Measurements from ENCODE around the gene SPRYD4. TPM values are rescaled to one million over a fixed set of nuclear protein-coding genes. Genes with fewer than 3 reads are reported as not detected.
"Not testable (repeated sequence)": the region's sequence is repeated elsewhere in the genome, so short reads cannot be mapped to it uniquely, and the experiment has no call there.

Gene SPRYD4
- total RNA-seq, 1 donor from 2014 or later: 3.1 TPM

DNA sequence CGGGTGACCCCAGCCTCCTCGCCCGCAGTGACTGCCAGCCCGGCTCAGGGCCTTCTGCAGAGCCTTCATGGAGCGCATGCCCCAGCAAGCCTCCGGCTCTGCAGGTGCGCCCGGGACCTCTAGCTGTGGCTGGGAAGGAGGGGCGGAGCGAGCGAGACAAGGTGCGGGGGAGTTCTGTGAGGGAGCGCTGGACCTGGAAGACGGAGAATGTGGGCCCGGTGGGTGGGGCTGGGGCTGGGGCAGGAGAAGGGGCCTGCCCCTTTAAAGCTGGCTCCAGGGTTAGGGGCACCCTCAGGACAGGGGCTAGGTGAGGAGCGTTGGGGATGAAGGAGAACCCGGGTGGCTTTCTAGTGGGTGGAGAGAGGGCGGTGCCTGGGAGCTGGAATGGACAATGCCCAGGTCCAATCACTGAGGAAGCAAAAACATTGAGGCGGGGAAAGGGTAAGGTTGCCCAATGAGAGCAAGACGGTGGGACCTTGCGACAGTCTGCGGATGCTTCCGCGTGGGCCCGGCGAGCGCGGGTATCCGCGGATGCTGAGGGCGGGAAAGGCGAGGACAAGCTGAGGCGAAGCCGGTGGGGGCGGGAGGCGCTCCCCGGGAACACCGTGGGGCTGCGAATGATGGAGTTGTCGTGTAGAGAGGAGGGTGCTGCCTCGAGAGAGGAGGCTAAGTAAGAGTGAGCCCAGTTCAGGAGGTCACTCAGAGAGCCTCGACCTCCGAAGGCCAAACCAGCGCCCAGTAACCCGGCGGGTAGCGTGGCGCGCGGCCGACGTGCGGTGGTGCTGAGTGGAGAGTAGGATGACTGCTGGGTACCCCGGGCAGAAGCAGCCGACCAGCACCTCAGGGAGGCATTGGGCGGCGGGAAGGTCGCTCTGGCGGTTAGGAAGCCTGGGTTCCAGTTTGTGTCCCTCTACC is 19.9 kb downstream of the SPRYD4 start, which contains the start of gene GLS2:
TSS of gene GLS2 (minus strand) at position 121 of the 915 bp plus-strand sequence. CDS start at position 78, 43 bp downstream.
- Histone ChIP-seq H3K27ac (no peak within 1 kb of the TSS), H3K4me3 (peak within 1 kb of the TSS; percentile 74), H3K27me3 (ENCODE audit: low read depth) (no peaks in the 10 kb centered on the region), H3K4me1 (peaks cover 18% of the 10 kb centered on the region), H3K9me3 (no peaks in the 10 kb centered on the region), H3K36me3 (no peaks in the 10 kb centered on the region)
- intact Hi-C loops (cut with DNase I): no loop called here
- ATAC-seq (peak; percentile 97 to 98), DNase-seq (peak; percentile 82)
- TF ChIP-seq, protein P1, sequence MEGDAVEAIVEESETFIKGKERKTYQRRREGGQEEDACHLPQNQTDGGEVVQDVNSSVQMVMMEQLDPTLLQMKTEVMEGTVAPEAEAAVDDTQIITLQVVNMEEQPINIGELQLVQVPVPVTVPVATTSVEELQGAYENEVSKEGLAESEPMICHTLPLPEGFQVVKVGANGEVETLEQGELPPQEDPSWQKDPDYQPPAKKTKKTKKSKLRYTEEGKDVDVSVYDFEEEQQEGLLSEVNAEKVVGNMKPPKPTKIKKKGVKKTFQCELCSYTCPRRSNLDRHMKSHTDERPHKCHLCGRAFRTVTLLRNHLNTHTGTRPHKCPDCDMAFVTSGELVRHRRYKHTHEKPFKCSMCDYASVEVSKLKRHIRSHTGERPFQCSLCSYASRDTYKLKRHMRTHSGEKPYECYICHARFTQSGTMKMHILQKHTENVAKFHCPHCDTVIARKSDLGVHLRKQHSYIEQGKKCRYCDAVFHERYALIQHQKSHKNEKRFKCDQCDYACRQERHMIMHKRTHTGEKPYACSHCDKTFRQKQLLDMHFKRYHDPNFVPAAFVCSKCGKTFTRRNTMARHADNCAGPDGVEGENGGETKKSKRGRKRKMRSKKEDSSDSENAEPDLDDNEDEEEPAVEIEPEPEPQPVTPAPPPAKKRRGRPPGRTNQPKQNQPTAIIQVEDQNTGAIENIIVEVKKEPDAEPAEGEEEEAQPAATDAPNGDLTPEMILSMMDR (IDR thresholded peaks at IDR 0.05): no peak

DNA sequence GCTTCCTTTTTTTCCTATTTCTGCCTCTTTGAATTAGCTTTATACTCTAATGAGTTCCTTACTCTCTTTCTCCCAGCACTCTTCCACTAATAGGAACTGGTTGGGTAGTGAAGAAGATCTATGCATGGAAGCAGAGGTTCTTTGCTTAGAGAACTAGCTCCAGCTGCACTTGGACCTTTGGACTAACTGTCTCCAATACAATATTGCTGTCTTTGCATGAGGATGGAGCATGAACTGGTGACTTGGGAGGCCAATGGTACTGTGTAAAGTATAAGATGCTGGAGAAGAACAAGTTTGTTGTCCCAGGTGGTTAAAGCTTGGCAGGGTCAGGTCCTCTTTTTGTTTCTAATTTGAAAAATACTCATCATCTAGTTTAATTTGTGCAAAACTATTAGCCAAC is 22.0 kb downstream of the SPRYD4 start:
- intact Hi-C loops (cut with DNase I): no loop called here
- Histone ChIP-seq H3K9me3 (no peaks in the 10 kb centered on the region), H3K4me1 (peaks cover 18% of the 10 kb centered on the region), H3K4me3 (no peak overlapping the region), H3K27me3 (ENCODE audit: low read depth) (no peaks in the 10 kb centered on the region), H3K36me3 (no peaks in the 10 kb centered on the region), H3K27ac (no peak overlapping the region)
- ATAC-seq (no peak), DNase-seq (no peak)
- TF ChIP-seq, protein P1 (IDR thresholded peaks at IDR 0.05): no peak

DNA sequence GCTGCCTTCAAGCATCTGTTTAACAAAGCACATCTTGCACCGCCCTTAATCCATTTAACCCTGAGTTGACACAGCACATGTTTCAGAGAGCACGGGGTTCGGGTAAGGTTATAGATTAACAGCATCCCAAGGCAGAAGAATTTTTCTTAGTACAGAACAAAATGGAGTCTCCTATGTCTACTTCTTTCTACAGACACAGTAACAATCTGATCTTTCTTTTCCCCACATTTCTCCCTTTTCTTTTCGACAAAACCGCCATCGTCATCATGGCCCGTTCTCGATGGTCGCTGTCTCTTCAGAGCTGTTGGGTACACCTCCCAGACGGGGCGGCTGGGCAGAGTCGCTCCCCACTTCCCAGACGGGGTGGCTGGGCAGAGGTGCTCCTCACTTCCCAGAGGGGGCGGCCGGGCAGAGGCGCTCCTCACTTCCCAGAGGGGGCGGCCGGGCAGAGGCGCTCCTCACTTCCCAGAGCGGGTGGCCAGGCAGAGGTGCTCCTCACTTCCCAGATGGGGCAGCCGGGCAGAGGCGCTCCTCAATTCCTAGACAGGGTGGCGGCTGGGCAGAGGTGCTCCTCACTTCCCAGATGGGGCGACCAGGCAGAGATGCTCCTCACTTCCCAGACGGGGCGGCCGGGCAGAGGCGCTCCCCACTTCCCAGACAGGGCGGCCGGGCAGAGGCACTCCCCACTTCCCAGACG is 25.2 kb downstream of the SPRYD4 start:
- H3K27me3 ChIP-seq (ENCODE audit: low read depth); H3K9me3 ChIP-seq; H3K36me3 ChIP-seq; DNase-seq; ATAC-seq; H3K4me3 ChIP-seq; H3K27ac ChIP-seq; intact Hi-C loops (cut with DNase I); H3K4me1 ChIP-seq: not testable (repeated sequence)

DNA sequence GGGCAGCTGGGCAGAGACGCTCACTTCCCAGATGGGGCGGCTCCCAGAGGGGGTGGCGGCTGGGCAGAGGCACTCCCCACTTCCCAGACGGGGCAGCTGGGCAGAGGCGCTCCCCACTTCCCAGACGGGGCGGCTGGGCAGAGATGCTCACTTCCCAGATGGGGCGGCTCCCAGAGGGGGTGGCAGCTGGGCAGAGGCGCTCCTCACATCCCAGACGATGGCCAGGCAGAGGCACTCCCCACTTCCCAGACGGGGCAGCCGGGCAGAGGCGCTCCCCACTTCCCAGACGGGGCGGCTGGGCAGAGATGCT is 25.7 kb downstream of the SPRYD4 start:
- H3K9me3 ChIP-seq; H3K4me3 ChIP-seq; intact Hi-C loops (cut with DNase I); H3K4me1 ChIP-seq; ATAC-seq; H3K36me3 ChIP-seq; H3K27me3 ChIP-seq (ENCODE audit: low read depth); H3K27ac ChIP-seq; DNase-seq: not testable (repeated sequence)

DNA sequence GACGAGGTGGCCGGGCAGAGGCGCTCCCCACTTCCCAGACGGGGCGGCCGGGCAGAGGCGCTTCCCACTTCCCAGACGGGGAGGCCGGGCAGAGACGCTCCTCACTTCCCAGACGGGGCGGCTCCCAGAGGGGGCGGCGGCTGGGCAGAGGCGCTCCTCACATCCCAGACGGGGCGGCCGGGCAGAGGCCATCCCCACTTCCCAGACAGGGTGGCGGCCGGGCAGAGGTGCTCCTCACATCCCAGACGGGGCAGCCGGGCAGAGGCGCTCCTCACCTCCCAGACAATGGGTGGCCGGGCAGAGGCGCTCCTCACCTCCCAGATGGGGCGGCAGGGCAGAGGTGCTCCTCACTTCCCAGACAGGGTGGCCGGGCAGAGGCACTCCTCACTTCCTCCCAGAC is 26.1 kb downstream of the SPRYD4 start:
- H3K27me3 ChIP-seq (ENCODE audit: low read depth); H3K27ac ChIP-seq; DNase-seq; H3K4me1 ChIP-seq; intact Hi-C loops (cut with DNase I); H3K9me3 ChIP-seq; H3K36me3 ChIP-seq; ATAC-seq; H3K4me3 ChIP-seq: not testable (repeated sequence)

DNA sequence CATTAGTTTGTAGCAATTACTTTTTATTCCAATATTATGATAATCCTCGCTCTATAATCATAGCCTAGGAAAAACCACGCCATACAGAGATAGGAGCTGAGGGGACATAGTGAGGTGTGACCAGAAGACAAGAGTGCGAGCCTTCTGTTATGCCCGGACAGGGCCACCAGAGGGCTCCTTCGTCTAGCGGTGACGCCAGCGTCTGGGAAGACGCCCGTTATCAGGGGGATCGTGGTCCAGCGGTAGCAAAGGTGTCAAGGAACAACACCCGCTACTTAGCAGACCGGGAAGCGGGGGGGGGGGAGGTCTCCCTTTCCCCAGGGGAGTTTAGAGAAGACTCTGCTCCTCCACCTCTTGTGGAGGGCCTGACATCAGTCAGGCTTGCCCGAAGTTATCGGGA is 28.3 kb downstream of the SPRYD4 start:
- DNase-seq: peak; percentile 62
- H3K36me3 ChIP-seq; H3K9me3 ChIP-seq; ATAC-seq; H3K4me3 ChIP-seq; H3K4me1 ChIP-seq; H3K27me3 ChIP-seq (ENCODE audit: low read depth); H3K27ac ChIP-seq; intact Hi-C loops (cut with DNase I): not testable (repeated sequence)
- TF ChIP-seq, protein P1 (IDR thresholded peaks at IDR 0.05): peak; percentile 38

DNA sequence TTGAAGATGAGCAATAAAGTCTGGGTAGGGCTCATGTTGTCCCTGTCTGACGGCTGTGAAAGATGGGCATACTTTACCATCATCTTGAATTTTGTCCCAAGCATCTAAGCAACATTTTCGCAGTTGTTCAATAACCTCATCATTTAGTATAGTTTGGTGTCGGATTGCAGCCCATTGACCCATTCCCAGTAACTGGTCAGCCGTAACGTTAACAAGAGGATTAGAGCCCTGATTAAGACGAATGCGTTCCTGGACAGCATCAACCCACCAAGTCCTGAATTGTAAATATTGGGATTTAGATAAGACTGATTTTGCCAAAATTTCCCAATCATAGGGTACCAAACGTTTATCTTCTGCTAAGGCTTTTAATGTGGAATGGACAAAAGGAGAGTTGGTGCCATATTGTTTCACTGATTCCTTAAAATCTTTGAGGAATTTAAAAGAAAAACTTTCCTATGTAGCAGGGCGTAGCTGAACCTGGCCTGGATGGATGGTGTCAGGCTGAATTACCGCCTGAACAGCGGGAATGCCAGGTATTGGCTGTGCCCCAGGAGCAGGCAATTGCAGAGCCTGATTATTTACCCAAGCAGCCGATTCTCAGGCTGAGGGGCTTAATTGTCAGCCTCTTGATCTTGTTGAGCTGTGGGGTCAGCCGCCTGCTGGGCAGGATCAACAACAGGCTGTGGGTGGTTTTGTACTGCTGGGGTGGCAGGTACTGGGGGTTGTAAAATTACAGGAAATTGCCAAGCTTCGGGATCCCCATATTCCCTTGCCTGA is 29.9 kb downstream of the SPRYD4 start:
- H3K27me3 ChIP-seq (ENCODE audit: low read depth); intact Hi-C loops (cut with DNase I): not testable (repeated sequence)

DNA sequence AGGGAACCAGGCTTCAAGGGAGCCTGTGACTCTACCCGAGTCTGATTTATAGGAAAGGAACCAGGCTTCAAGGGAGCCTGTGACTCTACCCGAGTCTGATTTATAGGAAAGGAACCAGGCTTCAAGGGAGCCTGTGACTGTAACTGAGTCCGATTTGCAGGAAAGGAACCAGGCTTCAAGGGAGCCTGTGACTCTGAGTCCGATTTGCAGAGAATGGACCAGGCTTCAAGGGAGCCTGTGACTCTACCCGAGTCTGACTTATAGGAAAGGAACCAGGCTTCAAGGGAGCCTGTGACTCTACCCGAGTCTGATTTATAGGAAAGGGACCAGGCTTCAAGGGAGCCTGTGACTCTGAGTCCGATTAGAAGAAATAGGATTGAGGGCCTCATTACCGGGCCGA is 31.1 kb downstream of the SPRYD4 start:
- intact Hi-C loops (cut with DNase I); H3K4me3 ChIP-seq: not testable (repeated sequence)

More for the DNA sequence above, 29.9 kb downstream of the SPRYD4 start:
- ATAC-seq, H3K27ac ChIP-seq, H3K36me3 ChIP-seq, H3K4me1 ChIP-seq, DNase-seq, H3K9me3 ChIP-seq, H3K4me3 ChIP-seq: not testable (repeated sequence)

DNA sequence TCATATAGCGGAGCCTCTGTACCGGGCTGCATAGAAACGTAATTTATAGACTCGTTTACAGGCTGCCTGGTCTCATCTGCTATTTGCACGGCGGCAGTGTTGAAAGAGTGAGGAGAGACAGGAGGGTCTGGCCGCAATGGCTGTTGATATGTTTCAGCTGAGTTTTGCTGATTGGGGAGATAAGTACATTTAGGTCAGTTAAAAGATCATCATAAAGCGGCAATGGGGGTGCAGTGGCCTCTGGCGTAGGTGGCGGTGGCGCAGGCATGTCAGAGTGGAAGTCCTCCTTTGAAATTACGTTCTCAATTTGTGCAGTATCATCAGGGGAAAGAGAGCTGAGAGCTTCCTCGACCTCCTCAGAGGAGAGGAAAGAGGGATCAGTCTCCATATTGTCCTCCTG is 31.5 kb downstream of the SPRYD4 start:
- ATAC-seq; H3K9me3 ChIP-seq; H3K27me3 ChIP-seq (ENCODE audit: low read depth); H3K36me3 ChIP-seq; H3K4me3 ChIP-seq; intact Hi-C loops (cut with DNase I); H3K4me1 ChIP-seq; H3K27ac ChIP-seq; DNase-seq: not testable (repeated sequence)

More for the DNA sequence above, 31.1 kb downstream of the SPRYD4 start:
- H3K27ac ChIP-seq; ATAC-seq; H3K9me3 ChIP-seq; H3K4me1 ChIP-seq; H3K27me3 ChIP-seq (ENCODE audit: low read depth); DNase-seq; H3K36me3 ChIP-seq: not testable (repeated sequence)
